Trophoblast cell (in vitro differentiated cells and primary cell): ENCODE results near the gene CTIF.

ENCODE experiments used
- DNase-seq, 2 donors: peaks; one replicate each; pipeline ENCODE4 v3.0.0-alpha.2; 2016
- H2AFZ ChIP-seq: 2 replicates; pipeline ENCODE4 v1.6.1; 2013; ENCODE audit warnings: low read length, moderate library complexity, mild to moderate bottlenecking; ENCODE audit not compliant: insufficient read depth, poor library complexity
- H2AK5ac ChIP-seq: 2 replicates; pipeline ENCODE4 v1.6.1; 2013; ENCODE audit warnings: mild to moderate bottlenecking, low read length
- H2BK120ac ChIP-seq: 2 replicates; pipeline ENCODE4 v1.6.1; 2013; ENCODE audit warnings: low read length, mild to moderate bottlenecking, moderate library complexity; ENCODE audit not compliant: insufficient read depth, poor library complexity
- H2BK12ac ChIP-seq: 2 replicates; pipeline ENCODE4 v1.6.1; 2013; ENCODE audit warnings: mild to moderate bottlenecking, low read length, moderate library complexity
- H2BK5ac ChIP-seq: 2 replicates; pipeline ENCODE4 v1.6.1; 2013; ENCODE audit warnings: low read length, low read depth, moderate library complexity, mild to moderate bottlenecking; ENCODE audit not compliant: poor library complexity
- H3K14ac ChIP-seq: 2 replicates; pipeline ENCODE4 v1.6.1; 2013; ENCODE audit warnings: mild to moderate bottlenecking, low read length
- H3K18ac ChIP-seq: 2 replicates; pipeline ENCODE4 v1.6.1; 2013; ENCODE audit warnings: mild to moderate bottlenecking, low read length
- H3K23ac ChIP-seq: 2 replicates; pipeline ENCODE4 v1.6.1; 2013; ENCODE audit warnings: low read length
- H3K27ac ChIP-seq: 2 replicates; pipeline ENCODE4 v1.5.1; 2013; ENCODE audit warnings: low read depth, mild to moderate bottlenecking, inconsistent platforms, low read length, moderate library complexity
- H3K27me3 ChIP-seq: 2 replicates; pipeline ENCODE4 v1.6.1; 2013; ENCODE audit warnings: inconsistent platforms, mild to moderate bottlenecking, low read length, moderate library complexity; ENCODE audit not compliant: insufficient read depth
- H3K36me3 ChIP-seq, 2 experiments: 1 replicate in 1 of 2; 2 replicates in 1 of 2; pipeline ENCODE4 v1.6.1; 2013; ENCODE audit warnings: low read length in 2 of 2, mild to moderate bottlenecking in 2 of 2, moderate library complexity in 1 of 2; ENCODE audit not compliant: insufficient read depth in 2 of 2, control insufficient read depth in 1 of 2
- H3K4ac ChIP-seq: 2 replicates; pipeline ENCODE4 v1.6.1; 2013; ENCODE audit warnings: low read depth, mild to moderate bottlenecking, low read length, moderate library complexity
- H3K4me1 ChIP-seq, 2 experiments: 1 replicate in 1 of 2; 2 replicates in 1 of 2; pipeline ENCODE4 v1.6.1; 2013; ENCODE audit warnings: low read length in 2 of 2, mild to moderate bottlenecking in 2 of 2, moderate library complexity in 1 of 2; ENCODE audit not compliant: insufficient read depth in 2 of 2, control insufficient read depth in 1 of 2
- H3K4me2 ChIP-seq: 2 replicates; pipeline ENCODE4 v1.6.1; 2013; ENCODE audit warnings: inconsistent platforms, mild to moderate bottlenecking, low read length, moderate library complexity
- H3K4me3 ChIP-seq: 2 replicates; pipeline ENCODE4 v1.5.1; 2013; ENCODE audit warnings: mild to moderate bottlenecking, low read depth, low read length, inconsistent platforms
- H3K79me1 ChIP-seq: one replicate; pipeline ENCODE4 v1.6.1; 2013; ENCODE audit warnings: low read length
- H3K79me2 ChIP-seq: 2 replicates; pipeline ENCODE4 v1.6.1; 2013; ENCODE audit warnings: low read length, mild to moderate bottlenecking; ENCODE audit not compliant: control insufficient read depth, insufficient read depth, poor library complexity
- H3K9ac ChIP-seq: 2 replicates; pipeline ENCODE4 v1.6.1; 2013; ENCODE audit warnings: mild to moderate bottlenecking, low read length
- H3K9me3 ChIP-seq: 2 replicates; pipeline ENCODE4 v1.6.1; 2013; ENCODE audit warnings: low read depth, mild to moderate bottlenecking, control low read depth, inconsistent platforms, low read length; ENCODE audit not compliant: insufficient read depth
- H4K12ac ChIP-seq: 2 replicates; pipeline ENCODE4 v1.6.1; 2013; ENCODE audit warnings: low read depth, mild to moderate bottlenecking, low read length, moderate library complexity
- H4K8ac ChIP-seq: 2 replicates; pipeline ENCODE4 v1.6.1; 2013; ENCODE audit warnings: low read depth, mild to moderate bottlenecking, low read length, moderate library complexity
- H4K91ac ChIP-seq: one replicate; pipeline ENCODE4 v1.6.1; 2013; ENCODE audit warnings: low read depth, mild to moderate bottlenecking, low read length, moderate library complexity
- WGBS: extraction: QIAGEN DNeasy Blood & Tissue Kit; methylation state at CpG from one replicate; pipeline ENCODE4 v1.1.7; 2013; ENCODE audit warnings: missing lambda C conversion rate; ENCODE audit not compliant: insufficient read length, insufficient coverage; ENCODE audit errors: extremely low coverage; 5-methylcytosine and 5-hydroxymethylcytosine counted together

CTIF gene

GRCh38 chr18:48683197-48683596 is 144.4 kb downstream of the CTIF start:
- H2BK5ac ChIP-seq: no peak overlapping the region
- peaks cover 0 to 3% of the 10 kb centered on the region in 2 experiments for H3K4me1 ChIP-seq
- H3K9me3 ChIP-seq: no peaks in the 10 kb centered on the region
- no peak overlapping the region for H3K27ac ChIP-seq
- no peak overlapping the region for H3K14ac ChIP-seq
- no peak overlapping the region for H2AK5ac ChIP-seq
- no peak overlapping the region for H2BK120ac ChIP-seq
- H3K36me3 ChIP-seq: peaks cover 4 to 8% of the 10 kb centered on the region in 2 experiments
- no peak overlapping the region for H3K23ac ChIP-seq
- no peak overlapping the region for H3K4ac ChIP-seq
- no peak overlapping the region for H2BK12ac ChIP-seq
- H4K8ac ChIP-seq: no peak overlapping the region
- no peak for DNase-seq
- no peak overlapping the region for H4K12ac ChIP-seq
- no peaks in the 10 kb centered on the region for H3K79me1 ChIP-seq
- H3K79me2 ChIP-seq: no peaks in the 10 kb centered on the region
- no peak overlapping the region for H2AFZ ChIP-seq
- H3K4me2 ChIP-seq: no peak overlapping the region
- WGBS: no CpG with 5 or more reads among the region's 6 CpGs
- H4K91ac ChIP-seq: no peak overlapping the region
- no peaks in the 10 kb centered on the region for H3K27me3 ChIP-seq
- H3K4me3 ChIP-seq: no peak overlapping the region
- no peak overlapping the region for H3K9ac ChIP-seq
- H3K18ac ChIP-seq: no peak overlapping the region

- H3K79me1 ChIP-seq: no peaks in the 10 kb centered on the region
- H2BK120ac ChIP-seq: no peak overlapping the region
- H3K23ac ChIP-seq: no peak overlapping the region
- peaks cover 0 to 3% of the 10 kb centered on the region in 2 experiments for H3K4me1 ChIP-seq
- no peak overlapping the region for H3K4me3 ChIP-seq
- H3K36me3 ChIP-seq: peaks cover 4 to 8% of the 10 kb centered on the region in 2 experiments
- no peak overlapping the region for H2BK5ac ChIP-seq
- no peak for DNase-seq
- H3K79me2 ChIP-seq: no peaks in the 10 kb centered on the region
- H3K27ac ChIP-seq: no peak overlapping the region
- no peak overlapping the region for H3K18ac ChIP-seq
- no peaks in the 10 kb centered on the region for H3K27me3 ChIP-seq
- no peak overlapping the region for H3K9ac ChIP-seq
- no peak overlapping the region for H2AFZ ChIP-seq
- H2AK5ac ChIP-seq: no peak overlapping the region
- H4K8ac ChIP-seq: no peak overlapping the region
- no peak overlapping the region for H4K12ac ChIP-seq
- H3K14ac ChIP-seq: no peak overlapping the region
- H3K4me2 ChIP-seq: no peak overlapping the region
- H3K9me3 ChIP-seq: no peaks in the 10 kb centered on the region
- WGBS: no CpG with 5 or more reads among the region's 4 CpGs
- no peak overlapping the region for H4K91ac ChIP-seq
- H2BK12ac ChIP-seq: no peak overlapping the region
- no peak overlapping the region for H3K4ac ChIP-seq
These were observed 144.8 kb downstream of the CTIF start for GRCh38 chr18:48683661-48684060.

GRCh38 chr18:48687346-48688042 is 148.7 kb downstream of the CTIF start:
- Histone ChIP-seq H2BK120ac (no peak overlapping the region), H3K36me3 (peaks cover 5 to 12% of the 10 kb centered on the region in 2 experiments), H3K79me2 (no peaks in the 10 kb centered on the region), H2AK5ac (no peak overlapping the region), H4K91ac (no peak overlapping the region), H2BK5ac (no peak overlapping the region), H3K4me2 (no peak overlapping the region), H3K4me3 (no peak overlapping the region), H3K9me3 (no peaks in the 10 kb centered on the region), H3K14ac (no peak overlapping the region), H3K18ac (no peak overlapping the region), H3K4me1 (no peaks in the 10 kb centered on the region), H3K27me3 (no peaks in the 10 kb centered on the region), H2BK12ac (no peak overlapping the region), H3K23ac (no peak overlapping the region), H4K12ac (no peak overlapping the region), H3K4ac (no peak overlapping the region), H4K8ac (no peak overlapping the region), H3K9ac (no peak overlapping the region), H3K27ac (no peak overlapping the region), H2AFZ (no peak overlapping the region), H3K79me1 (no peaks in the 10 kb centered on the region)
- WGBS: no CpG with 5 or more reads among the region's 10 CpGs
- DNase-seq: no peak

- H3K18ac ChIP-seq: no peak overlapping the region
- no peak overlapping the region for H3K4ac ChIP-seq
- H3K9me3 ChIP-seq: no peaks in the 10 kb centered on the region
- H3K27me3 ChIP-seq: no peaks in the 10 kb centered on the region
- no peak overlapping the region for H2AFZ ChIP-seq
- H3K9ac ChIP-seq: no peak overlapping the region
- no peak for DNase-seq
- no peak overlapping the region for H3K14ac ChIP-seq
- no peak overlapping the region for H4K91ac ChIP-seq
- no peak overlapping the region for H2BK12ac ChIP-seq
- H3K4me2 ChIP-seq: no peak overlapping the region
- no peak overlapping the region for H3K23ac ChIP-seq
- H4K12ac ChIP-seq: no peak overlapping the region
- H2BK5ac ChIP-seq: no peak overlapping the region
- H3K27ac ChIP-seq: no peak overlapping the region
- no peak overlapping the region for H4K8ac ChIP-seq
- H3K79me2 ChIP-seq: no peaks in the 10 kb centered on the region
- no peaks in the 10 kb centered on the region for H3K4me1 ChIP-seq
- no peak overlapping the region for H3K4me3 ChIP-seq
- no peak overlapping the region for H2BK120ac ChIP-seq
- H3K36me3 ChIP-seq: peaks cover 5 to 8% of the 10 kb centered on the region in 2 experiments
- H3K79me1 ChIP-seq: no peaks in the 10 kb centered on the region
- WGBS: no CpG with 5 or more reads among the region's 9 CpGs
- H2AK5ac ChIP-seq: no peak overlapping the region
These were observed 150.1 kb downstream of the CTIF start for GRCh38 chr18:48688961-48689360.
